Hematopoietic multipotent progenitor cell (in vitro differentiated cells): ENCODE data around the gene KCNB1. TPM values are rescaled to one million over a fixed set of nuclear protein-coding genes. Genes with fewer than 3 reads are reported as not detected.
"Not testable (repeated sequence)": the region's sequence is repeated elsewhere in the genome, so short reads cannot be mapped to it uniquely, and the experiment has no call there.

Experiments used
- DNase-seq, 3 donors: peaks; one replicate each; pipeline ENCODE4 v3.0.0-alpha.2; 2011 to 2015; ENCODE audit warnings: low read depth in 2 of 3, low spot score in 2 of 3
- total RNA-seq: library from RNA; depleted of rRNA; stranded (reverse); fragments of >200 nt; gene quantifications from one replicate; pipeline ENCODE4 v1.2.3, GENCODE V29; 2012

Gene KCNB1
- total RNA-seq, 1 donor: under 0.01 TPM

DNA sequence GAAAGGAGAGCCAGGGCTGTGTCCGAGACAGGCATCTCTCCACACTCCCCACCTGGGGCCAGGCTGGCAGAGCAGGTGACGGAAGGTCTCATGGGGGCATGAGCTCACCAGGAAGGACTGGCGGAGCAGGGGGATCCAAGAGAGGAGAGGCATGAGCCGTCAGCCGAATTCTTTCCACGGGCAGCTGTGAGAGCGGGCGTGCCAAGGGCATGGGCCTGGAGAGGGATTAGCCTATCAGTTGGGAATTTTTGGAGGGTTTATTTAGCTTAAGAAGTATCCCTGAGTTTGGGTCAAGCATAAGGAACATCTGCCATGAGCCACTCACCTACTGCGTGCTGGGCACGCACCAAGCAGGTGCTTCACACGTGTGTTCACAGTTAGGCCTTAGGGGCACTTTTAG lies 144.4 kb downstream of the KCNB1 start:
- no peak for DNase-seq

DNA sequence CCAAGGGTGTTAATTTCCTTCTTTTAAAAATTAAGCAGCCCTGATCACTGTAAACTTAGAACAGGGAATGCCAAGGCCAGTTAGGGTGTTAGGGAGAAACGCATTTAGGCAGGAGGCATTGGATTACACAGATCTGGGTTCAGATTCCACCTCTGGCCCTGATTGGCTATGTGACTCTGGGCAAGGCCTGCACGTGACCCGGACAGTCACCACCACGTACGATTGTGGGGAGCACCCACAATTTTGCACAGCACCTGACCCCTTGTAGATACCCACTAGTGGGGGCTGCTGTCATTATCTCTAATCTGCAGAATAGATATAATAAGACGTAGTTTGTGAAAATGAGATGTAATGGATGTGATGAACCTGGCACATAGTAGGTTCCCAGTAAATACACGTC lies 145.1 kb downstream of the KCNB1 start:
- DNase-seq: no peak

DNA sequence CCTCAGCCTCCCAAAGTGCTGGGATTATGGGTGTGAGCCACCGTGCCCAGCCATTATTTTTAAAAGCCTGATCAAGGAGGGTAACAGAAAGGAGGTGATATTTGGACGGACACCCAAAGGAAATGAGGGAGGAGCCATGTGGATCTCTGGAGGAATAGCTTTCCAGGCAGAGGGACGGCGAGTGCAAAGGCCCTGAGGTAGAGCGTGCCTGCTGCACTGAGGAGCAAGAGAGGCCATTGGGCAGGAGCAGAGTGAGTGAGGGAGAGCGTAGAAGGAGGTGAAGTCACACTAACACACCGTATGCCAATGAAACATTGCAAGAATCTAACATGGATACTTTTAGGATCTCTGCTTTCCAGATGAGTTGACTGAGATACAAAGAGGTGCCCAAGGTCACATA lies 145.7 kb downstream of the KCNB1 start:
- DNase-seq: no peak

DNA sequence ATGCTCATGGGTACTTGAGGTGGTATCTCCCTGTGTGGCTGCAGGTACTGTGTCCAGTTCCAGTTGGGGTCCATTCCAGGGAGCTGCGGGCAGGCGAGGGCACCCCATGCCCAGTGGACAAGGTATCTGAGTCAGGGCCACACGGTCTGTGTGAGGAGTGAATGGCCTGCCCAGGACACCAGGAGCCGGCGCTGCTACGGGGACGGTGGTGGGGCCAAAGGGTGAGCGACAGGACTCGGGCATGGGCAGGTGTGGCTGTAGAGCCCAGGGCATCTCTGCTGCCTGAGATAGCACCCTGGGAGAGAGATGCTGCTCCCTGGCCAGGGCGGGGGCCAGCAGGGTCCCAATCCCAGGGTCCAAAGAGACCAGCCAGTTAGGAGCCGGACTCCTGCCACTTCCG lies 147.0 kb downstream of the KCNB1 start:
- no peak for DNase-seq

DNA sequence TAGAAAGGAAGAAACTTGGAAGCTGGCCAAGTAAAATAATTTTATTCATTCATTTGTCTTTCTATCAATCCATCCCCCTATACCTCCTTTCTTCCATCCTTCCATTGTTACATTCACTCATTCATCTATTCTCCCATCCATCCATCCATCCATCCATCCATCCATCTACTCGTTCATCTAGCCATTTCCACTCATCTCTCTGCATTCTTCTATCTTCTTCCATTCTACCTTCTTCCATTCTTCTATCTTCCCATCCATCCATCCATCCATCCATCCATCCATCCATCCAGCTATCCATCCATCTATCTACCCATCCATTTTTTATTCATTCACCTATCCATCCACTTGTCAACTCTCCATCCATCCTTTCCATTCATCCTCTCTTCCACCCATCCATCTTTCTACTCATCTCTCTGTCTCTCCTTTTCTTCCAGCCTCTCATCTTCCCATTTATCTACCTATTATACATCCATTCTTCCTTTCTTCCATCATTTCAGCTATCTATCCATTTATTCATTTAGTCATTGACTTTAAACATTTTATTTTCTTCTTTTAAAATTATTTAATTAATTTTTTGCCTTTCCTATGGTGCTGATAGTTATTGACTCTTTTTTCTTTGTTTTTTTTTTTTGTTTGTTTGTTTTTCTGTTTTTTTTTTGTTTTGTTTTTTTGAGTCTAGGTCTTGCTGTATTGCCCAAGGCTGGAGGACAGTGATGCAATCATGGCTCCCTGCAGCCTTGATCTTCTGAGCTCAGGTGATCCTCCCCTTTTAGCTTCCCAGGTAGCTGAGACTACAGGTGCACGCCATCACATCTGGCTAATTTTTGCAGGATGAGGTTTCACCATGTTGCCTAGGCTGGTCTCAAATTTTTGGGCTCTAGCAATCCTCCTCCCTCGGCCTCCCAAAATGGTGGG lies 151.5 kb downstream of the KCNB1 start:
- DNase-seq: no peak

DNA sequence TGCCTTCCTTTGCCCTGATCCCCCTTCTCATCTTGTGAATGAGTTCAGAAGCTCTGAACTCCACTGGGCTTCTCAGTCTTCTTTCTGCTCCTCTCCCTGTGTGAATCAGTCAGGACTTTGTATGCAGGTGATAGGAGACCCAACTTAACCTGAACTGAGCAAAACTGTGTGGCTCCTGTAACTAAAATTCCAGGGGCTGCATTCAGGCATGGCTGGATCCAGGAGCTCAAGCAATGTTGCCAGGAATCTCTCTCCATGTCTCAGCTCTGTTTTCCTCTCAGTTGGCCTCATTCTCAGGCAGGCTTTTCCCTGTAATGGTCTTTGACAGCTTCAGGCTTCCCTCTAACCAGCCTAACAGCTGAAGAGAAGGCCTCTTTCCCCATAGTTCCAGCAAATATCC lies 153.7 kb downstream of the KCNB1 start:
- DNase-seq: no peak

DNA sequence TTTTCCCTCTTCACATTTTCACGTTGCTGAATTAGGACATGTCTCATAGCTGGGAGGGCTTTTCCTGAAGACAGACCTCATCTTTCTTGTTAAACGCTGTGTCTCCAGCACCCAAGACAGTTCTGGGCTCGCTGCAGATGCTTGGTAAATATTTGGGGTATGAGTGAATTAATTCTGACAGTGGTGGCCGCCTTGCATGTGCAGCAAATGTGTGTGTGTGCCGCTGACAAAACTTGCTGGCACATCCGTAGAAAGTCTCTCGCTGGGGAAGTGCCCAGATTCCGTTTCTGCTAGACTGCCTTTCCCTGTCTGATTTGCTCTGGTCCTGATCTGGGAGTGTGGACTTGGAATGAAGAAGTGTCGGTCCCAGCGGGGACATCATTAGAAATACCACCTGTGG lies 156.4 kb downstream of the KCNB1 start:
- no peak for DNase-seq

DNA sequence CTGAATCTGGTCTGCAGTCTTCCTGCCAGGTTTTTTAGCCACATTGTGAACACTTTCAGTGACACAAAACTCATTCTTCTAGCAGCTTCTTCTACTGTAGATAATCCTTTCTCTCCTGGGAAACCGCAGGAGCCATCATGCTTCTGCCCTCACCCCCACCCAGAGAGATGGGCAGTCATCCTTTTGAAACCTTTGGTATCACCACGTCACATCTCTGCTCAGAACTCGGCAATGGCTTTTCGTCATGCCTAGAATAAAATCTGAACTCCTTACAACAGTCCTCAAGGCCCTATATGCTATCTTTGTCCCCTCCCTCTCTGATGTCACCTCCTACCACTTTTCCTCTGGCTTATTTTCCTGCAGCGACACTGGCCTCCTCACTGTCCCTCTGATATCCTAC lies 158.2 kb downstream of the KCNB1 start:
- no peak for DNase-seq

DNA sequence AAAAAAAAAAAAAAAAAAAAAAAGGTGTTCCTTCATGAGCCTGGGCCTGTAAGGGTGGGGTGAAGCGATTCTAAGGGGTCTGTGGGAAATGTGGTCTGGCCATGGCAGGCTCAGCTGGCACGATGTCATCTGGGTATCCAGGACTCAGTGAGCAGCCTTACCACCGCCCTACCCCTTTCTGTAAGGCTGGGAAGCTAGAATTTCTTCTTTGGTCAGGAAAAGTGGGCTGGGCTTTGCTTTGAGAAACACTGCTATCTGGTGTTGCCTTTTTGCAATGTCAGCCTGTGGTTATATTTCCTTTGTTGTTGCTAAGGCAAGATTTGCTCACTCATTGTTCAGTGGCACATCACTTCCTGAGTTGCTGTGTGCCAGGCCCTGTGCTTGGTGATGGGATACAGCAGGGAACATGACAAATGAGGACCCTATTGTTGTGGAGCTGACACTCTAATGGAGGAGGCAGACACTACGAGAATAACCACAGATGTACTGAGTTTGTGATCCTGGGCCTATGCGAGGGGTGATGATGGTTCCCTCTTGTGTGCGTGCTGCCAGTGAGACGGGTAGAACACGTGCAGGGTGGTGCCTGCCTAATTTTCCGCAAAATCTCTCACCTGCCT lies 158.7 kb downstream of the KCNB1 start:
- peak in 2 of 3 donors; percentile 87 to 90 for DNase-seq

DNA sequence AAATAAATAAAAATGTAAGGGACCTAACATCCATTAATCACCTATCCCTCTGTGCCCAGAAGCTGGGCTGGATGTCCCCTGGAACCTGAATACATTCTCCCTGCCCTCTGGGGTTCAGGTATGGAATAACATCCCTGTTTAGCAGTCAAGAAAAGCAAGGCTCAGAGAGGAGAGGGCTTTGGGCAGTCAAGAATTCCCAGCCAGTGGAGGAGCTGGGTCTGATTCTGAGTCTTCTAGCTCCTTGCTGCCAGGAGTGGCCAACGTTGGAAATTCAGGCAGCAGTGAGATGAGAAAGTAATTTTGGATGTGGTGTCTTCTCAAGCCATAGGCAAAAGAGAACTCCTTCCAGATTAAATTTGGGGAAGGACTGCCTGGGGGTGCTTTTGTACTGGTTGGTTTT lies 162.0 kb downstream of the KCNB1 start:
- peak in 2 of 3 donors; percentile 28 to 53 for DNase-seq

DNA sequence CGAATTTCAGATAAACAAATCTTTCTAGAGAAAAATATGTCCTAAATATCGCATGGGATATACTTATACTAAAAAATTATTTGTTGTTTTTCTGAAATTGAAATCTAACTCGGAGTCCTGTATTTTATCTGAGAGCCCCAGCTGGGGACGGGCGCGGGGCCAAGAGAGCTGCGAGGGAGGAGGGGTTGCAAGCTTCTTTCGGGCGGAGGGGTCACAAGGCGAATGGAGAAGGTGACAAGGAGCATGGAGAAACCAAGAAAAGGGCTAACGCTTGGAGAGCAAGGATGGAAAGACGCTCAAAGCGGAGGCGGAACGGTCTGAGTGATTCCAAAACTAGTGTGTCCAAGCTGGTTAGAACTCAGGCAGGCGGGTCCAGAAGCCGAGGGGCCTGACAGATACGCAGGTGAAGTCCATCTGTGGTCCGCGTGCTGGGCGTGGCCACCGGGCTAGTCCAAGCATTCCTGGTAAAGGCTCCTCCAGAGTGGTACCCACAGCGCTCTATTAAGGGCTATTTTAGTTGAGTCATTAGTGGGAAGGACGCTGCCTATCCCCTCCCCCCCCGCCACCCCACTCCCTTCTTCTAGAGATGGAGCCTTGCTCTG lies 163.2 kb downstream of the KCNB1 start:
- peak in 2 of 3 donors; percentile 28 to 61 for DNase-seq

DNA sequence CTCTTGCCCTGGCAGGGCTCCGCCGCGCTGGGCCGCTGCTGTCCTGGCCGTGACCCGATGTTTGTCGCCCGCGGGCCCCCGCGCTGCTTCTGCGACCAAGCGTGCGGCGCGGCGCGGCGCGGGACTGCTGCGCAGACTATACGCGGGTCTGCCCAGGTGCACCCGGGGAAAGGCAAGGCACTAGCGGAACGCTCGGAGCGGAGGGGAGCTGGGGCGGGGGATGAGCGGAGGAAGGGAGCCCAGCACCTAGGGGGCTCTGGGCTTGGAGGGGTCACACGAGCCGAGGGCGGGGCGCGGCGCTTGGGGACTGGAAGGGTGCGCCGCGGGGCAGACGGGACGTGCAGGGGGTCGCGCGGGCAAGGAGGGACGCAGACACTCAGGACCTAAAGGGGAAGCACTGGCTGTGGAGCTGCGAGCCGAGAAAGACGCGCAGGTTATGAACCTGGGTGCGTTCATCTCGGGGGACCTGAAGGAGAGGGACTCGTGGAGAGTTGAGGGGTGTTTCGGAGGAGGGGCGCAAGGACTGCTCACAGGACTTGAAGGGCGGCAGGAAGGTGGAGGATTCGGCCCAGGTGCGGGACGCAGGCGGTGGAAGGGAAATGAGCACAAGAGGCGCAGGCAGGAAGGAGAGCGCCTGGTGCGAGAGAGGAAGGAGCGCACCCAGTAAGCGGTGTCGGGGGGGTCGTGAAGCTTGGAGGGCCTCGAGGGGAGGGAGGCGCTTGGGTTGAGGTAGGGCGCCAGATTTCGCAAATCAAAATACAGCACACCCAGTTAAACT lies 163.8 kb downstream of the KCNB1 start:
- peak in 2 of 3 donors; percentile 38 to 49 for DNase-seq

DNA sequence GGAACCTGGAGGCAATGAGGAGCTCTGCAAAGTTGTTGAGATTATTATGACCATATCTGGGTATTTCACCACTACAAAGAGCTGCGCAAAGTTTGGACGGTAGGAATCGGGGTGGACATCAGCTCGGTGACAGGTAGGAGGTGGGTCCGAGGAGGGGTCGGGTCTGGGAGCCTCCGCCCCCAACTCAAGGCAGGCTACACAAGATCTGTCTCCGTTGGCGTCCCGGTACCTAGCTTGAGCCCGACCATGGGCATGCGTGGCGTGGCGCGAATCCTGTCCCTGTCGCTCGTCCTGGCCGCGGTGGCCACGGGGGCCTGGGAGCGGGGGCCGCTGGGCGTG lies 164.4 kb downstream of the KCNB1 start:
- DNase-seq: no peak

DNA sequence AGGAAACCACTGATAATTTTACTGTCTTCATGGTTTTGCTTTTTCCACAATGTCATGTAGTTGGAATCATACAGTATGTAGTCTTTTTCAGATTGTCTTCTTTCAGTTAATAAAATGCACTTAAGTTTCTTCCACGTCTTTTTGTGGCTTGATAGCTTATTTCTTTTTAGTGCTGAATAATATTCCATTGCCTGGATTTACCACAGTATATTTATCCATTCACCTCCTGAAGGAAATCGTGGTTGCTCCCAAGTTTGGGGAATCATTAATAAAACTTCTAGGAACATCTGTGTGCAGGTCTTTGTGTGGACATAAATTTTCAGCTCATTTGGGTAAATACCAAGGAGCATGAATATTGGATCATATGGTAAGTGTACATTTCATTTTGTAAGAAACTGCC lies 165.8 kb downstream of the KCNB1 start:
- no peak for DNase-seq

DNA sequence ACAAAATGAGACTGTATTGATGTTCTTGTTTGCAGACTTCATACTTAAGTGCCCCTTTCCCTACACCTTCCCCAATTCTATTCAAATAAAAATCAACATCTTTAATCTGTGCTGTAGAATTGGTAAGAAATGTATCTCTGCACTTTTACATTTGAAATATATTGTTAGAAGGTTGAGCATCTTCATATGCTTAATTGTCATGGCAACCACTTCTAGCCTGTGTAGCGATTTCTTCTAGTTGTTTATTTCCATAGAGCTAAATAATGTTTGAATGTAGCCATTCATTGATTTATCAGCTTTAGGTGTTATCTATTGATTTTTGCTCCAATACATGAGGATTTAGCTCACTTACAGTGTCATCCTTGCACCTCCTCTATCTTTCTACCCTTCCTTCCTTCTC lies 166.9 kb downstream of the KCNB1 start:
- no peak for DNase-seq

DNA sequence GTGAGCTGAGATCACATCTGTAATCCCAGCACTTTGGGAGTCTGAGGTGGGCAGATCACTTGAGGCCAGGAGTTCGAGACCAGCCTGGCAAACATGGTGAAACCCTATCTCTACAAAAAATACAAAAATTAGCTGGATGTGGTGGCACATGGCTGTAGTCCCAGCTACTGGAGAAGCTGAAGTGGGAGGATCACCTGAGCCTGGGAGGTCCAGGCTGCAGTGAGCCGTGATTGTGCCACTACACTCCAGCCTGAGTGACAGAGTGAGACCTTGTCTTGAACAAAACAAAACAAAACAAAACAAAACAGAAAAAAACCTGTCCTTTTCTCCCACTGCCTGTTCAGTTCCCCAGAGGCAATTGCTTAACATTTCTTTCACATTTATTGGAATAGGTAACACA lies 168.4 kb downstream of the KCNB1 start:
- DNase-seq: not testable (repeated sequence)

Other genes with a start within 250 kb of the KCNB1 start
- gene ZNFX1, start 204.6 kb downstream of the KCNB1 start, total RNA-seq: 25.3 TPM
- not detected for gene PTGIS, start 85.5 kb upstream of the KCNB1 start, total RNA-seq
- 12.4 TPM for gene B4GALT5, start 231.2 kb upstream of the KCNB1 start, total RNA-seq